Smooth muscle cell (in vitro differentiated cells): ENCODE data around the gene APH1A. TPM values are rescaled to one million over a fixed set of nuclear protein-coding genes. Genes with fewer than 3 reads are reported as not detected.
A peak's percentile ranks its signal among the peaks of the same experiment; 100 is the strongest.

Experiments
- DNase-seq: peaks from one replicate; lab custom pipeline; 2025; ENCODE audit not compliant: unreplicated experiment; lab: John Stamatoyannopoulos, UW
- H2AFZ ChIP-seq: fragments of 200-600 bp; sonication (generic); 2 replicates; pipeline ENCODE4 v1.6.0; 2016; ENCODE audit warnings: antibody characterized with exemption, low read depth, mild to moderate bottlenecking
- H3F3A ChIP-seq: fragments of 200-600 bp; sonication (generic); 2 replicates; pipeline ENCODE4 v1.6.0; 2017; ENCODE audit warnings: antibody characterized with exemption, low read depth
- H3K27ac ChIP-seq: fragments of 200-600 bp; sonication (generic); 2 replicates; pipeline ENCODE4 v1.5.1; 2016; ENCODE audit warnings: low read depth, mild to moderate bottlenecking
- H3K27me3 ChIP-seq: fragments of 200-600 bp; sonication (generic); 2 replicates; pipeline ENCODE4 v1.6.1; 2016; ENCODE audit warnings: low read depth, mild to moderate bottlenecking
- H3K36me3 ChIP-seq: fragments of 200-600 bp; sonication (generic); 2 replicates; pipeline ENCODE4 v1.5.1; 2016; ENCODE audit warnings: low read depth
- H3K4me1 ChIP-seq: fragments of 200-600 bp; sonication (generic); 2 replicates; pipeline ENCODE4 v1.5.1; 2016; ENCODE audit warnings: low read depth
- H3K4me2 ChIP-seq: fragments of 200-600 bp; sonication (generic); 2 replicates; pipeline ENCODE4 v1.6.0; 2016; ENCODE audit warnings: mild to moderate bottlenecking
- H3K4me3 ChIP-seq: fragments of 200-600 bp; sonication (generic); 2 replicates; pipeline ENCODE4 v1.5.1; 2016; ENCODE audit warnings: mild to moderate bottlenecking
- H3K79me2 ChIP-seq: fragments of 200-600 bp; sonication (generic); 2 replicates; pipeline ENCODE4 v1.6.0; 2016; ENCODE audit warnings: low read depth, mild to moderate bottlenecking
- H3K9ac ChIP-seq: fragments of 200-600 bp; sonication (generic); 2 replicates; pipeline ENCODE4 v1.6.0; 2016; ENCODE audit warnings: low read depth
- H3K9me3 ChIP-seq: fragments of 200-600 bp; sonication (generic); replicated peaks from 2 replicates; pipeline ENCODE4 v1.5.1; 2016; ENCODE audit warnings: low read depth
- H4K20me1 ChIP-seq: fragments of 200-600 bp; sonication (generic); 2 replicates; pipeline ENCODE4 v1.6.0; 2016; ENCODE audit warnings: low read depth
- CTCF ChIP-seq: fragments of 200-600 bp; sonication (generic); IDR thresholded peaks from 2 replicates; pipeline ENCODE4 v1.5.1; 2017; ENCODE audit warnings: borderline replicate concordance, mild to moderate bottlenecking, antibody characterized with exemption; ENCODE audit not compliant: insufficient read depth, poor library complexity, severe bottlenecking
- WGBS: methylation state at CpG from one replicate; pipeline ENCODE4 v1.1.7; 2016; ENCODE audit warnings: low lambda C conversion rate; 5-methylcytosine and 5-hydroxymethylcytosine counted together
- polyA plus RNA-seq: library from polyadenylated mRNA; unstranded; fragments of >200 nt; fragmentation: Nextera tagmentation; extraction: Ambion mirVana; gene quantifications from 2 replicates; pipeline ENCODE4 v1.2.1, GENCODE V29; 2016
- total RNA-seq: library from RNA; depleted of rRNA; stranded (reverse); fragments of >200 nt; gene quantifications from 2 replicates; pipeline ENCODE4 v1.2.3, GENCODE V29; 2014

Gene APH1A
- total and polyA plus RNA-seq, 2 experiments from 2014 or later, result 43.4 to 74.8 TPM

DNA sequence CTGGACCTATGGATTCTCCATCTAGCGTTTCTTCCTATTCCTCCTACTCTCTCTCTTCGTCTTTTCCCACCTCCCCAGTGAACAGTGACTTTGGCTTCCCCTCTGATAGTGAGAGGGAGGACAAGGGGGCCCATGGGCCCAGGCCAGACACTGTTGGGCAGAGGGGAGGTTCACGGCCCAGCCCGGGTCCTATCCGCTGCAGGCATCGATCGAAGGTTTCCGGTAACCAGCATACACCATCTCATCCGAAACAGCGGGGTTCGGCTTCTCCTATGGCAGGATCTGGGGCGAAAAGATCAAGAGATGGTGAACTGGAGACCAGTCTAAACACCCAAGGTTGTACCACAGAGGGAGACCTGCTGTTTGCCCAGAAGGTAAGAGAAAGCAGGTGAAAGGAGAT, 14.4 kb upstream of the APH1A start:
- Histone ChIP-seq H3K9ac (no peak overlapping the region), H3K27ac (no peak overlapping the region), H3K36me3 (no peaks in the 10 kb centered on the region), H4K20me1 (no peaks in the 10 kb centered on the region), H3K27me3 (no peaks in the 10 kb centered on the region), H2AFZ (no peak overlapping the region), H3K9me3 (no peaks in the 10 kb centered on the region), H3K4me1 (peaks cover 11% of the 10 kb centered on the region), H3K4me2 (peak overlapping the region; percentile 82), H3K79me2 (no peaks in the 10 kb centered on the region), H3K4me3 (peak overlapping the region; percentile 55), H3F3A (no peaks in the 10 kb centered on the region)
- WGBS, result 89% methylated on average over 12 of the region's 12 CpGs
- DNase-seq, result no peak
- TF ChIP-seq CTCF, result no peak

DNA sequence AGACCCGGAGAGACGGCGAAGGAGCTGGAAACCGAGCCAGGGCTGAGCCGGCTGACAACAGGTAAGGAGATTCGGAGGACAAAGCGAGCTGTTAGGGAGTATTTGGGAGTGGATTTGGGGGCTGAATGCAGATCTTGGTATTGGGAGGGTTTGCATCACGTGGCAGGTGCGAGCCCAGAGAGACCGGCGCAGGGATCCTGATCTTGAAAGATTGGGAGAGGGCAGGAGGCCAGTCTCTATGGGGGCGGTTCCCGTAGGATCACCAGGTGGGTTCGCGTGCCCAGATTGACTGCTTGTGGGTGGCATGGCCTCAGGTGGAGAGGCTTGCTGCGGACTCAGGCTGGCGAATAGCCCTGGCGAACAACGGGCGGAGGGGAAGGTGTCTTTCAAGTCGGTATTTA, 13.7 kb upstream of the APH1A start:
- Histone ChIP-seq H3K27ac (no peak overlapping the region), H3K9me3 (no peaks in the 10 kb centered on the region), H3K4me2 (peak overlapping the region; percentile 82), H3K36me3 (no peaks in the 10 kb centered on the region), H3K4me3 (peak overlapping the region; percentile 55), H3K9ac (peak overlapping the region; percentile 72), H3K4me1 (peaks cover 11% of the 10 kb centered on the region), H3K79me2 (no peaks in the 10 kb centered on the region), H3F3A (no peaks in the 10 kb centered on the region), H2AFZ (peak overlapping the region; percentile 75), H4K20me1 (no peaks in the 10 kb centered on the region), H3K27me3 (no peaks in the 10 kb centered on the region)
- WGBS, result 6% methylated on average over 20 of the region's 21 CpGs
- no peak for TF ChIP-seq CTCF
- no peak for DNase-seq

- peaks cover 11% of the 10 kb centered on the region for H3K4me1 ChIP-seq
- H3K9me3 ChIP-seq, result no peaks in the 10 kb centered on the region
- TF ChIP-seq CTCF, result no peak
- no peaks in the 10 kb centered on the region for H3K36me3 ChIP-seq
- no peaks in the 10 kb centered on the region for H3K79me2 ChIP-seq
- peak; percentile 58 for DNase-seq
- H3K4me3 ChIP-seq, result peak within 1 kb of the TSS; percentile 55
- peak within 1 kb of the TSS; percentile 82 for H3K4me2 ChIP-seq
- H3K27me3 ChIP-seq, result no peaks in the 10 kb centered on the region
- peak within 1 kb of the TSS; percentile 72 for H3K9ac ChIP-seq
- 4% methylated on average over 45 of the region's 46 CpGs for WGBS
- no peaks in the 10 kb centered on the region for H3F3A ChIP-seq
- H3K27ac ChIP-seq, result peak within 1 kb of the TSS; percentile 66
- no peaks in the 10 kb centered on the region for H4K20me1 ChIP-seq
- peak within 1 kb of the TSS; percentile 75 for H2AFZ ChIP-seq
Observed at GRCh38 chr1:150281758-150282557, 13.1 kb upstream of the APH1A start, which contains the start of gene CIART. Gene CIART, plus strand, starts transcription at chr1:150282554. Its CDS starts 714 bp downstream, at chr1:150283268.
